ENCODE results near the gene DHRS2. TPM values are rescaled to one million over a fixed set of nuclear protein-coding genes. Genes with fewer than 3 reads are reported as not detected.

Gene DHRS2
- total and polyA plus RNA-seq, 2 of the 13 experiments (the other 11 are each of a cell fraction or from before 2014, with no cell fraction given): 1,621 to 3,021 TPM

- intact Hi-C loops (cut with micrococcal nuclease; ENCODE audit: unreplicated experiment): loop anchor here (5.0 kb wide), 1 partner anchor 478 kb away; the partner anchor contains the start of gene PCK2
- H3K4me2 ChIP-seq (ENCODE audit: low read depth, low read length): peak overlapping the region; percentile 86
- H3K9me3 ChIP-seq (ENCODE audit: low read length): no peaks in the 10 kb centered on the region
- no peak overlapping the region for H3K4me3 ChIP-seq (replicated peaks in 1 of 3; ENCODE audit: insufficient read depth in 1 of 3, low read depth in 2 of 3, low read length in 3 of 3)
- ChIA-PET CTCF (ENCODE audit: low intra/inter-chr PET ratio, low total read pairs) (interaction anchor here (2.3 to 2.4 kb wide), 2 partner anchors 18 to 25 kb away, joined by 8 to 19 read pairs; no protein-coding TSS in a partner anchor), POLR2A (interaction anchor here (1.3 to 14.7 kb wide), 15 partner anchors 8 to 481 kb away, joined by 3 to 1105 read pairs (median 11); partner anchors contain the start of genes AP1G2, DHRS2 and PABPN1)
- no peaks in the 10 kb centered on the region for H4K20me1 ChIP-seq (ENCODE audit: insufficient read depth, low read length)
- peaks cover 94% of the 10 kb centered on the region for H3K4me1 ChIP-seq (ENCODE audit: insufficient read depth, low read length)
- H3K27ac ChIP-seq (ENCODE audit: extremely low read length, insufficient read depth, low read length): peak overlapping the region; percentile 89
- no TSS peak for BruUV-seq (replicated peaks)
- no peaks in the 10 kb centered on the region for H3K79me2 ChIP-seq (ENCODE audit: insufficient read depth, low read length)
- peak overlapping the region; percentile 47 for H3K9ac ChIP-seq (ENCODE audit: insufficient read depth, low read depth, low read length)
- no peaks in the 10 kb centered on the region for H3K36me3 ChIP-seq (replicated peaks in 1 of 2; ENCODE audit: control insufficient read depth in 1 of 2, insufficient read depth in 2 of 2, low read length in 2 of 2)
- ATAC-seq (no peak), DNase-seq (ENCODE audit: low spot score) (no peak), FAIRE-seq (no peak)
- H3K27me3 ChIP-seq (ENCODE audit: control insufficient read depth in 1 of 2, insufficient read depth in 2 of 2, low read length in 2 of 2): no peaks in the 10 kb centered on the region
- H2AFZ ChIP-seq (ENCODE audit: low read length): peak overlapping the region; percentile 24
- 90% methylated on average over 2 of the region's 2 CpGs for WGBS (ENCODE audit: low lambda C conversion rate)
- in situ Hi-C loops (cut with HindIII; ENCODE audit: extremely low pct_ligation_motif_present, low pct_unique_long_range_greater_than_20kb): no loop called here
- TF ChIP-seq, protein P1, sequence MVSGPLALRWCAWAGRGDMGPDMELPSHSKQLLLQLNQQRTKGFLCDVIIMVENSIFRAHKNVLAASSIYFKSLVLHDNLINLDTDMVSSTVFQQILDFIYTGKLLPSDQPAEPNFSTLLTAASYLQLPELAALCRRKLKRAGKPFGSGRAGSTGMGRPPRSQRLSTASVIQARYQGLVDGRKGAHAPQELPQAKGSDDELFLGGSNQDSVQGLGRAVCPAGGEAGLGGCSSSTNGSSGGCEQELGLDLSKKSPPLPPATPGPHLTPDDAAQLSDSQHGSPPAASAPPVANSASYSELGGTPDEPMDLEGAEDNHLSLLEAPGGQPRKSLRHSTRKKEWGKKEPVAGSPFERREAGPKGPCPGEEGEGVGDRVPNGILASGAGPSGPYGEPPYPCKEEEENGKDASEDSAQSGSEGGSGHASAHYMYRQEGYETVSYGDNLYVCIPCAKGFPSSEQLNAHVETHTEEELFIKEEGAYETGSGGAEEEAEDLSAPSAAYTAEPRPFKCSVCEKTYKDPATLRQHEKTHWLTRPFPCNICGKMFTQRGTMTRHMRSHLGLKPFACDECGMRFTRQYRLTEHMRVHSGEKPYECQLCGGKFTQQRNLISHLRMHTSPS (CRISPR knock-in tag; IDR thresholded peaks at IDR 0.05; ENCODE audit: low read depth): 0 out of 2 replicates have a peak, but pooled peaks have one; percentile 35
- TF ChIP-seq ZNF225 (CRISPR knock-in tag; IDR thresholded peaks at IDR 0.05) (peak; percentile 56; the same call in 1 of the 2 replicates), ZNF598 (CRISPR knock-in tag; IDR thresholded peaks at IDR 0.05; ENCODE audit: borderline replicate concordance) (peak; percentile 64; the same call in 1 of the 2 replicates), NCOA1 (CRISPR knock-in tag; IDR thresholded peaks at IDR 0.05) (0 out of 2 replicates have a peak, but pooled peaks have one; percentile 8), IKZF4 (CRISPR knock-in tag; IDR thresholded peaks at IDR 0.05; ENCODE audit: borderline replicate concordance, low read depth, not compliant biosample characterization) (peak; percentile 40), GPN1 (CRISPR knock-in tag; IDR thresholded peaks at IDR 0.05; ENCODE audit: borderline replicate concordance) (0 out of 2 replicates have a peak, but pooled peaks have one; percentile 63), ZNF263 (CRISPR knock-in tag; IDR thresholded peaks at IDR 0.05) (0 out of 2 replicates have a peak, but pooled peaks have one; percentile 6), TARDBP (CRISPR knock-in tag; IDR thresholded peaks at IDR 0.05) (peak; percentile 37; the same call in 1 of the 2 replicates), ZNF441 (CRISPR knock-in tag; IDR thresholded peaks at IDR 0.05; ENCODE audit: borderline replicate concordance) (no peak), RBAK (CRISPR knock-in tag; IDR thresholded peaks at IDR 0.05) (no peak), ZNF605 (CRISPR knock-in tag; IDR thresholded peaks at IDR 0.05) (0 out of 2 replicates have a peak, but pooled peaks have one; percentile 41), JUN (CRISPR knock-in tag; IDR thresholded peaks at IDR 0.05) (peak; percentile 49; the same call in 1 of the 2 replicates), ELF1 (CRISPR knock-in tag; IDR thresholded peaks at IDR 0.05) (0 out of 2 replicates have a peak, but pooled peaks have one; percentile 23)
- TF ChIP-seq, protein P2, sequence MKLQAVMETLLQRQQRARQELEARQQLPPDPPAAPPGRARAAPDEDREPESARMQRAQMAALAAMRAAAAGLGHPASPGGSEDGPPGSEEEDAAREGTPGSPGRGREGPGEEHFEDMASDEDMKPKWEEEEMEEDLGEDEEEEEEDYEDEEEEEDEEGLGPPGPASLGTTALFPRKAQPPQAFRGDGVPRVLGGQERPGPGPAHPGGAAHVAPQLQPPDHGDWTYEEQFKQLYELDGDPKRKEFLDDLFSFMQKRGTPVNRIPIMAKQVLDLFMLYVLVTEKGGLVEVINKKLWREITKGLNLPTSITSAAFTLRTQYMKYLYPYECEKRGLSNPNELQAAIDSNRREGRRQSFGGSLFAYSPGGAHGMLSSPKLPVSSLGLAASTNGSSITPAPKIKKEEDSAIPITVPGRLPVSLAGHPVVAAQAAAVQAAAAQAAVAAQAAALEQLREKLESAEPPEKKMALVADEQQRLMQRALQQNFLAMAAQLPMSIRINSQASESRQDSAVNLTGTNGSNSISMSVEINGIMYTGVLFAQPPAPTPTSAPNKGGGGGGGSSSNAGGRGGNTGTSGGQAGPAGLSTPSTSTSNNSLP (IDR thresholded peaks at IDR 0.05; ENCODE audit: low read depth, low read length): no peak
- TF ChIP-seq, protein P3, sequence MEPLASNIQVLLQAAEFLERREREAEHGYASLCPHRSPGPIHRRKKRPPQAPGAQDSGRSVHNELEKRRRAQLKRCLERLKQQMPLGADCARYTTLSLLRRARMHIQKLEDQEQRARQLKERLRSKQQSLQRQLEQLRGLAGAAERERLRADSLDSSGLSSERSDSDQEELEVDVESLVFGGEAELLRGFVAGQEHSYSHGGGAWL (CRISPR knock-in tag; IDR thresholded peaks at IDR 0.05): no peak
- TF ChIP-seq, protein P4, sequence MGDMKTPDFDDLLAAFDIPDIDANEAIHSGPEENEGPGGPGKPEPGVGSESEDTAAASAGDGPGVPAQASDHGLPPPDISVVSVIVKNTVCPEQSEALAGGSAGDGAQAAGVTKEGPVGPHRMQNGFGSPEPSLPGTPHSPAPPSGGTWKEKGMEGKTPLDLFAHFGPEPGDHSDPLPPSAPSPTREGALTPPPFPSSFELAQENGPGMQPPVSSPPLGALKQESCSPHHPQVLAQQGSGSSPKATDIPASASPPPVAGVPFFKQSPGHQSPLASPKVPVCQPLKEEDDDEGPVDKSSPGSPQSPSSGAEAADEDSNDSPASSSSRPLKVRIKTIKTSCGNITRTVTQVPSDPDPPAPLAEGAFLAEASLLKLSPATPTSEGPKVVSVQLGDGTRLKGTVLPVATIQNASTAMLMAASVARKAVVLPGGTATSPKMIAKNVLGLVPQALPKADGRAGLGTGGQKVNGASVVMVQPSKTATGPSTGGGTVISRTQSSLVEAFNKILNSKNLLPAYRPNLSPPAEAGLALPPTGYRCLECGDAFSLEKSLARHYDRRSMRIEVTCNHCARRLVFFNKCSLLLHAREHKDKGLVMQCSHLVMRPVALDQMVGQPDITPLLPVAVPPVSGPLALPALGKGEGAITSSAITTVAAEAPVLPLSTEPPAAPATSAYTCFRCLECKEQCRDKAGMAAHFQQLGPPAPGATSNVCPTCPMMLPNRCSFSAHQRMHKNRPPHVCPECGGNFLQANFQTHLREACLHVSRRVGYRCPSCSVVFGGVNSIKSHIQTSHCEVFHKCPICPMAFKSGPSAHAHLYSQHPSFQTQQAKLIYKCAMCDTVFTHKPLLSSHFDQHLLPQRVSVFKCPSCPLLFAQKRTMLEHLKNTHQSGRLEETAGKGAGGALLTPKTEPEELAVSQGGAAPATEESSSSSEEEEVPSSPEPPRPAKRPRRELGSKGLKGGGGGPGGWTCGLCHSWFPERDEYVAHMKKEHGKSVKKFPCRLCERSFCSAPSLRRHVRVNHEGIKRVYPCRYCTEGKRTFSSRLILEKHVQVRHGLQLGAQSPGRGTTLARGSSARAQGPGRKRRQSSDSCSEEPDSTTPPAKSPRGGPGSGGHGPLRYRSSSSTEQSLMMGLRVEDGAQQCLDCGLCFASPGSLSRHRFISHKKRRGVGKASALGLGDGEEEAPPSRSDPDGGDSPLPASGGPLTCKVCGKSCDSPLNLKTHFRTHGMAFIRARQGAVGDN (CRISPR knock-in tag; IDR thresholded peaks at IDR 0.05): peak; percentile 70
These were observed 21.8 kb upstream of the DHRS2 start for GRCh38 chr14:23614395-23614828.

Data from HepG2 (cell line).